ENCODE measurements around the gene CLTC.
"Not testable (repeated sequence)": the region's sequence is repeated elsewhere in the genome, so short reads cannot be mapped to it uniquely, and the experiment has no call there.

Gene CLTC

GRCh38 chr17:59634632-59635541, 15.2 kb downstream of the CLTC start:
- DNase-seq: no peak

- DNase-seq: no peak
These were observed 18.1 kb downstream of the CLTC start for GRCh38 chr17:59637611-59638310.

GRCh38 chr17:59638553-59638952, 18.9 kb downstream of the CLTC start:
- DNase-seq: no peak

- no peak for DNase-seq
These were observed 22.2 kb downstream of the CLTC start for GRCh38 chr17:59641799-59642484.

GRCh38 chr17:59642565-59642964, 22.9 kb downstream of the CLTC start:
- no peak for DNase-seq

- DNase-seq: no peak
These were observed 23.8 kb downstream of the CLTC start for GRCh38 chr17:59643159-59644140.

- DNase-seq: no peak
These were observed 27.6 kb downstream of the CLTC start for GRCh38 chr17:59647288-59647687.

GRCh38 chr17:59649886-59650285, 30.2 kb downstream of the CLTC start:
- no peak for DNase-seq

GRCh38 chr17:59650642-59651041, 30.9 kb downstream of the CLTC start:
- no peak for DNase-seq

- DNase-seq: no peak
These were observed 31.7 kb downstream of the CLTC start for GRCh38 chr17:59651346-59651745.

- DNase-seq: no peak
These were observed 32.4 kb downstream of the CLTC start for GRCh38 chr17:59652119-59652518.

- DNase-seq: not testable (repeated sequence)
These were observed 36.9 kb downstream of the CLTC start for GRCh38 chr17:59656624-59657023.

GRCh38 chr17:59666235-59666634, 46.5 kb downstream of the CLTC start:
- DNase-seq: no peak

GRCh38 chr17:59668816-59669215, 49.1 kb downstream of the CLTC start:
- DNase-seq: no peak

- no peak for DNase-seq
These were observed 49.7 kb downstream of the CLTC start for GRCh38 chr17:59669411-59669810.

GRCh38 chr17:59669944-59670343, 50.2 kb downstream of the CLTC start:
- DNase-seq: no peak

- DNase-seq: no peak
These were observed 51.7 kb downstream of the CLTC start for GRCh38 chr17:59671386-59671785.

- no peak for DNase-seq
These were observed 55.5 kb downstream of the CLTC start for GRCh38 chr17:59675231-59675630.

GRCh38 chr17:59676716-59677115, 57.0 kb downstream of the CLTC start:
- no peak for DNase-seq

GRCh38 chr17:59678918-59679317, 59.2 kb downstream of the CLTC start:
- no peak for DNase-seq

- no peak for DNase-seq
These were observed 60.6 kb downstream of the CLTC start for GRCh38 chr17:59680314-59680713.

GRCh38 chr17:59683283-59683682, 63.6 kb downstream of the CLTC start:
- no peak for DNase-seq
